GM21825 (cell line): ENCODE measurements around the gene FTSJ3.
"Not testable (repeated sequence)": the region's sequence is repeated elsewhere in the genome, so short reads cannot be mapped to it uniquely, and the experiment has no call there.

Experiments used
- ATAC-seq: cut with Tn5 transposase; IDR thresholded peaks from one replicate; pipeline ENCODE4 v1.9.1; 2021; ENCODE audit warnings: mild to moderate bottlenecking, moderate library complexity; ENCODE audit not compliant: unreplicated experiment

The FTSJ3 gene

GRCh38 chr17:63843387-63843888 lies 16.0 kb upstream of the FTSJ3 start:
- not testable (repeated sequence) for ATAC-seq

GRCh38 chr17:63842540-63843386 lies 15.3 kb upstream of the FTSJ3 start, which contains the start of gene SMARCD2:
Gene SMARCD2, minus strand, starts transcription at chr17:63842685. Its CDS starts 11 bp downstream, at chr17:63842674.
- peak; percentile 74 for ATAC-seq

GRCh38 chr17:63842173-63842539 lies 14.7 kb upstream of the FTSJ3 start:
- peak; percentile 25 for ATAC-seq

GRCh38 chr17:63841350-63842172 lies 14.1 kb upstream of the FTSJ3 start:
- no peak for ATAC-seq

GRCh38 chr17:63840591-63841349 lies 13.3 kb upstream of the FTSJ3 start:
- no peak for ATAC-seq

GRCh38 chr17:63838631-63839171 lies 11.2 kb upstream of the FTSJ3 start:
- ATAC-seq: no peak

- no peak for ATAC-seq
Observed at GRCh38 chr17:63837962-63838600, 10.6 kb upstream of the FTSJ3 start.

GRCh38 chr17:63837480-63837879 lies 10.0 kb upstream of the FTSJ3 start:
- ATAC-seq: no peak

GRCh38 chr17:63836811-63837210 lies 9.3 kb upstream of the FTSJ3 start:
- ATAC-seq: no peak

- ATAC-seq: no peak
Observed at GRCh38 chr17:63835167-63835720, 7.8 kb upstream of the FTSJ3 start.

GRCh38 chr17:63834431-63835166 lies 7.1 kb upstream of the FTSJ3 start:
- ATAC-seq: no peak

GRCh38 chr17:63833741-63834373 lies 6.4 kb upstream of the FTSJ3 start:
- no peak for ATAC-seq

- ATAC-seq: no peak
Observed at GRCh38 chr17:63833026-63833740, 5.7 kb upstream of the FTSJ3 start.

GRCh38 chr17:63832455-63832854 lies 5.0 kb upstream of the FTSJ3 start:
- no peak for ATAC-seq

GRCh38 chr17:63832014-63832413 lies 4.6 kb upstream of the FTSJ3 start:
- no peak for ATAC-seq

- ATAC-seq: no peak
Observed at GRCh38 chr17:63831505-63831904, 4.0 kb upstream of the FTSJ3 start.

GRCh38 chr17:63830904-63831491 lies 3.5 kb upstream of the FTSJ3 start:
- ATAC-seq: no peak

- ATAC-seq: no peak
Observed at GRCh38 chr17:63830278-63830677, 2.8 kb upstream of the FTSJ3 start.
